Measurements from ENCODE around the gene UQCRC1. TPM values are rescaled to one million over a fixed set of nuclear protein-coding genes. Genes with fewer than 3 reads are reported as not detected.
A peak's percentile ranks its signal among the peaks of the same experiment; 100 is the strongest.

The UQCRC1 gene
- total and polyA plus RNA-seq, 2 of the 8 experiments (the other 6 are each of a cell fraction or from before 2014, with no cell fraction given), result 310 to 720 TPM

- no peak for TF ChIP-seq FOSL1 (IDR thresholded peaks at IDR 0.05; ENCODE audit: insufficient read depth, low read depth, low read length)
- TF ChIP-seq TAF7 (optimal IDR thresholded peaks at IDR 0.05; ENCODE audit: borderline replicate concordance, low read depth, low read length), result peak; percentile 79
- TF ChIP-seq RBBP5 (IDR thresholded peaks at IDR 0.05; ENCODE audit: borderline replicate concordance, low read depth, low read length), result peak; percentile 97; the same call in 1 of the 2 replicates
- TF ChIP-seq TCF12 (IDR thresholded peaks at IDR 0.05; ENCODE audit: low read depth, low read length), result no peak
- no peak for TF ChIP-seq SP1 (IDR thresholded peaks at IDR 0.05; ENCODE audit: low read depth, low read length)
- 0 out of 4 replicates have a peak, but pooled peaks have one; percentile 44 to 54 for TF ChIP-seq SIN3A (conservative IDR thresholded peaks at IDR 0.05 in 1 of 2, IDR thresholded peaks at IDR 0.05 in 1 of 2; ENCODE audit: low read depth in 1 of 2, low read length in 2 of 2)
- TF ChIP-seq EP300 (IDR thresholded peaks at IDR 0.05; ENCODE audit: borderline replicate concordance in 1 of 2, low read depth in 2 of 2, low read length in 2 of 2), result no peak
- no peak for TF ChIP-seq GABPA (IDR thresholded peaks at IDR 0.05; ENCODE audit: borderline replicate concordance, insufficient read depth, low read length)
- TF ChIP-seq, protein P1, sequence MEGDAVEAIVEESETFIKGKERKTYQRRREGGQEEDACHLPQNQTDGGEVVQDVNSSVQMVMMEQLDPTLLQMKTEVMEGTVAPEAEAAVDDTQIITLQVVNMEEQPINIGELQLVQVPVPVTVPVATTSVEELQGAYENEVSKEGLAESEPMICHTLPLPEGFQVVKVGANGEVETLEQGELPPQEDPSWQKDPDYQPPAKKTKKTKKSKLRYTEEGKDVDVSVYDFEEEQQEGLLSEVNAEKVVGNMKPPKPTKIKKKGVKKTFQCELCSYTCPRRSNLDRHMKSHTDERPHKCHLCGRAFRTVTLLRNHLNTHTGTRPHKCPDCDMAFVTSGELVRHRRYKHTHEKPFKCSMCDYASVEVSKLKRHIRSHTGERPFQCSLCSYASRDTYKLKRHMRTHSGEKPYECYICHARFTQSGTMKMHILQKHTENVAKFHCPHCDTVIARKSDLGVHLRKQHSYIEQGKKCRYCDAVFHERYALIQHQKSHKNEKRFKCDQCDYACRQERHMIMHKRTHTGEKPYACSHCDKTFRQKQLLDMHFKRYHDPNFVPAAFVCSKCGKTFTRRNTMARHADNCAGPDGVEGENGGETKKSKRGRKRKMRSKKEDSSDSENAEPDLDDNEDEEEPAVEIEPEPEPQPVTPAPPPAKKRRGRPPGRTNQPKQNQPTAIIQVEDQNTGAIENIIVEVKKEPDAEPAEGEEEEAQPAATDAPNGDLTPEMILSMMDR (IDR thresholded peaks at IDR 0.05; ENCODE audit: control extremely low read depth in 1 of 3, insufficient read depth in 1 of 3, low read depth in 1 of 3, low read length in 3 of 3), result peak; percentile 64 to 74 (median 71)
- TF ChIP-seq SIX5 (IDR thresholded peaks at IDR 0.05; ENCODE audit: low read depth, low read length), result no peak
- no peak for TF ChIP-seq CTBP2 (IDR thresholded peaks at IDR 0.05; ENCODE audit: borderline replicate concordance, insufficient read depth, insufficient read length, low read length)
- no peak for TF ChIP-seq RFX5 (IDR thresholded peaks at IDR 0.05; ENCODE audit: borderline replicate concordance, low read depth, low read length)
- no peak for TF ChIP-seq CEBPB (IDR thresholded peaks at IDR 0.05; ENCODE audit: low read depth, low read length)
- TF ChIP-seq ZNF274 (IDR thresholded peaks at IDR 0.05; ENCODE audit: borderline replicate concordance, extremely low read depth, low read length), result no peak
- TF ChIP-seq RXRA (IDR thresholded peaks at IDR 0.05; ENCODE audit: insufficient read depth, low read depth, low read length), result no peak
- no peak for TF ChIP-seq SP4 (IDR thresholded peaks at IDR 0.05; ENCODE audit: low read length)
- TF ChIP-seq EGR1 (IDR thresholded peaks at IDR 0.05; ENCODE audit: borderline replicate concordance, low read depth, low read length), result no peak
- no peak for TF ChIP-seq CBX5 (IDR thresholded peaks at IDR 0.05; ENCODE audit: low read depth, low read length)
- TF ChIP-seq TAF1 (IDR thresholded peaks at IDR 0.05; ENCODE audit: low read depth, low read length), result peak; percentile 84
- TF ChIP-seq CHD1 (IDR thresholded peaks at IDR 0.05; ENCODE audit: low read depth, low read length), result no peak
- TF ChIP-seq, protein P2, sequence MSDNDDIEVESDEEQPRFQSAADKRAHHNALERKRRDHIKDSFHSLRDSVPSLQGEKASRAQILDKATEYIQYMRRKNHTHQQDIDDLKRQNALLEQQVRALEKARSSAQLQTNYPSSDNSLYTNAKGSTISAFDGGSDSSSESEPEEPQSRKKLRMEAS (IDR thresholded peaks at IDR 0.05), result peak; percentile 77
Measured at GRCh38 chr3:48609088-48610005, at the start of gene UQCRC1 (continued).

All from H1 (cell line).